Heart left ventricle (tissue), 16 donors: ENCODE results near the gene EPHA8. TPM values are rescaled to one million over a fixed set of nuclear protein-coding genes. Genes with fewer than 3 reads are reported as not detected.

Source experiments
- ATAC-seq, 4 donors: fragments of 200-7000 bp; cut with Tn5 transposase; one replicate each; pipeline ENCODE4 v1.9.1; 2020 to 2022; ENCODE audit warnings: moderate library complexity in 4 of 4, mild to moderate bottlenecking in 3 of 4, moderate number of reproducible peaks in 1 of 4
- DNase-seq, 5 donors: peaks; one replicate each; pipeline ENCODE4 v3.0.0-alpha.2; 2020
- H3K27ac ChIP-seq, 12 donors: fragments of 200-600 bp; sonication (generic) in 4 of 12; one replicate each; pipeline versions ENCODE4 v1.5.0 to v1.8.0; 2016 to 2022; ENCODE audit warnings: mild to moderate bottlenecking in 2 of 12
- H3K27me3 ChIP-seq, 9 donors: fragments of 200-600 bp; sonication (generic) in 2 of 9; one replicate each; pipeline versions ENCODE4 v1.5.1 to v1.8.0; 2016 to 2022; ENCODE audit warnings: mild to moderate bottlenecking in 3 of 9
- H3K36me3 ChIP-seq, 9 donors: fragments of 200-600 bp; sonication (generic) in 2 of 9; one replicate each; pipeline versions ENCODE4 v1.5.0 to v1.8.0; 2018 to 2022; ENCODE audit warnings: mild to moderate bottlenecking in 2 of 9
- H3K4me1 ChIP-seq, 12 donors: fragments of 200-600 bp; sonication (generic) in 4 of 12; one replicate each; pipeline versions ENCODE4 v1.5.0 to v1.8.0; 2016 to 2022; ENCODE audit warnings: mild to moderate bottlenecking in 3 of 12
- H3K4me3 ChIP-seq, 12 donors: fragments of 200-600 bp; sonication (generic) in 4 of 12; one replicate each; pipeline versions ENCODE4 v1.5.0 to v1.8.0; 2017 to 2022; ENCODE audit warnings: mild to moderate bottlenecking in 9 of 12, moderate library complexity in 4 of 12
- H3K9me3 ChIP-seq, 12 donors: fragments of 200-600 bp; sonication (generic) in 4 of 12; one replicate each; pipeline versions ENCODE4 v1.5.0 to v1.8.0; 2016 to 2022; ENCODE audit warnings: mild to moderate bottlenecking in 1 of 12
- CTCF ChIP-seq, 12 donors: fragments of 200-600 bp; sonication (generic) in 4 of 12; IDR thresholded peaks; one replicate each; pipeline versions ENCODE4 v1.5.0 to v1.8.0; 2018 to 2022; ENCODE audit warnings: antibody characterized with exemption in 12 of 12, mild to moderate bottlenecking in 5 of 12
- POLR2A ChIP-seq, 2 donors: fragments of 450-650 bp; IDR thresholded peaks; one replicate each; pipeline ENCODE4 v1.6.1; 2017; ENCODE audit warnings: antibody characterized with exemption in 2 of 2, mild to moderate bottlenecking in 2 of 2, moderate library complexity in 2 of 2
- WGBS, 4 donors: extraction: QIAGEN DNeasy Blood & Tissue Kit in 2 of 4; methylation state at CpG; one replicate each; pipeline versions ENCODE4 v1.1.5 to v1.1.7; 2013 to 2018; 5-methylcytosine and 5-hydroxymethylcytosine counted together
- intact Hi-C, 10 donors: fragments of 100-400 bp; cut with DNase I; formaldehyde crosslinking; loops; one replicate each; pipeline versions ENCODE4 v1.11.1 to v1.14.2; 2022
- polyA plus RNA-seq, 2 donors: library from polyadenylated mRNA; stranded (reverse); fragments of 200-250 nt; gene quantifications; one replicate each; pipeline ENCODE4 v1.2.3, GENCODE V29; 2013
- total RNA-seq, 9 donors: library from RNA; depleted of rRNA in 2 of 9; stranded (reverse); fragments of >200 nt in 2 of 9; fragmentation: NEBNext Ultra II Directional in 3 of 9; extraction: Animal tissue kit (Norgen Biotek cat#: 25700) in 3 of 9; gene quantifications; one replicate each; pipeline versions ENCODE4 v1.1.0 to v1.2.4, GENCODE V29; 2016 to 2023
- donor health status: ischemic (EF 13 %, LVEDD 7.1; RV severe dilation, severe dysfunction).
- donor health status: healthy with polysubstance abuse.
- donor health status: DM: no; HTN: yes; CAD: no.
- donor health status: DM: no; HTN: no; CAD: no.
- donor health status: ischemic (EF 25% LVEDD 6.9; RV normal size, moderate dysfunction).
- donor health status: ischemic (EF 25% LVEDD 5.7; RV mildly dilated, moderate dysfunction).
- donor health status: healthy.
- donor health status: DM: yes; HTN: yes; CAD: no.
- donor health status: ischemic (EF 35%, LVEDD 5.7; RV mildly dilated, moderate dysfunction).
- donor health status: nonischemic (EF 11% LVEDD 7.7; RV severe dilation, severe dysfunction).
- donor health status: DM: yes; HTN: yes; CAD: no.
- donor health status: PGD.
- donor health status: ischemic (EF 29% LVEDD 5.4; RV normal size, mild dysfunction).
- donor health status: nonischemic (EF 23%, LVEDD 6.1; RV moderate dilation, normal function).

The EPHA8 gene
- total and polyA plus RNA-seq, 11 donors: 0.08 to 0.12 TPM; not detected in 9

- peak overlapping the region in 2 of 12 donors; percentile 44 to 61 for H3K4me3 ChIP-seq
- peaks cover 0 to 4% (median 0%) of the 10 kb centered on the region in 9 donors for H3K36me3 ChIP-seq
- no peaks in the 10 kb centered on the region for H3K9me3 ChIP-seq
- no peak for TF ChIP-seq POLR2A (IDR thresholded peaks at IDR 0.05)
- TF ChIP-seq CTCF (IDR thresholded peaks at IDR 0.05): no peak
- DNase-seq: no peak
- peak overlapping the region in 1 of 12 donors; percentile 81 for H3K27ac ChIP-seq
- H3K4me1 ChIP-seq: peaks cover 0 to 22% (median 0%) of the 10 kb centered on the region in 12 donors
- intact Hi-C loops: loop anchor here in 4 of 10 donors (10.0 kb wide), 2 partner anchors 512 to 542 kb away; no protein-coding TSS in a partner anchor
- WGBS, 4 donors: 0 to 98% (median 30%) methylated on average over 1 of the region's 1 CpG
- peaks cover 0 to 10% (median 2%) of the 10 kb centered on the region in 9 donors for H3K27me3 ChIP-seq
- no peak for ATAC-seq
These were observed 83.1 kb downstream of the EPHA8 start for GRCh38 chr1:22646384-22646783.

GRCh38 chr1:22650089-22650693 is 86.9 kb downstream of the EPHA8 start:
- intact Hi-C loops: no loop called here
- Histone ChIP-seq H3K4me1 (peaks cover 0 to 16% (median 0%) of the 10 kb centered on the region in 12 donors), H3K36me3 (peaks cover 0 to 4% (median 0%) of the 10 kb centered on the region in 9 donors), H3K27ac (no peak overlapping the region), H3K27me3 (peaks cover 0 to 35% (median 2%) of the 10 kb centered on the region in 9 donors), H3K9me3 (no peaks in the 10 kb centered on the region), H3K4me3 (no peak overlapping the region)
- TF ChIP-seq CTCF (IDR thresholded peaks at IDR 0.05) (no peak), POLR2A (IDR thresholded peaks at IDR 0.05) (no peak)
- 85 to 92% (median 85%) methylated on average over 13 of the region's 13 CpGs for WGBS, 4 donors
- DNase-seq (no peak), ATAC-seq (no peak)

- H3K27ac ChIP-seq: peak overlapping the region in 1 of 12 donors; percentile 83
- ATAC-seq (peak in 3 of 4 donors; percentile 47 to 62 (median 57)), DNase-seq (no peak)
- TF ChIP-seq CTCF (IDR thresholded peaks at IDR 0.05) (no peak), POLR2A (IDR thresholded peaks at IDR 0.05) (no peak)
- H3K4me3 ChIP-seq: no peak overlapping the region
- peaks cover 0 to 9% (median 0%) of the 10 kb centered on the region in 9 donors for H3K36me3 ChIP-seq
- H3K9me3 ChIP-seq: no peaks in the 10 kb centered on the region
- peaks cover 0 to 51% (median 5%) of the 10 kb centered on the region in 9 donors for H3K27me3 ChIP-seq
- intact Hi-C loops: no loop called here
- WGBS, 4 donors: 62 to 64% (median 63%) methylated on average over 14 to 15 of the region's 15 CpGs
- H3K4me1 ChIP-seq: peaks cover 0 to 10% (median 0%) of the 10 kb centered on the region in 12 donors
These were observed 88.9 kb downstream of the EPHA8 start for GRCh38 chr1:22651941-22652856.

GRCh38 chr1:22652881-22653316 is 89.6 kb downstream of the EPHA8 start, which contains the start of gene C1QB:
Gene C1QB (plus strand): TSS chr1:22653236. CDS start chr1:22659463, 6,227 bp downstream.
- TF ChIP-seq CTCF (IDR thresholded peaks at IDR 0.05): no peak
- no peak for TF ChIP-seq POLR2A (IDR thresholded peaks at IDR 0.05)
- DNase-seq: peak; percentile 41 to 74 (median 68)
- Histone ChIP-seq H3K4me1 (peaks cover 0 to 10% (median 0%) of the 10 kb centered on the region in 12 donors), H3K4me3 (peak within 1 kb of the TSS in 9 of 12 donors; percentile 4 to 63 (median 39)), H3K36me3 (peaks cover 0 to 9% (median 0%) of the 10 kb centered on the region in 9 donors), H3K9me3 (no peaks in the 10 kb centered on the region), H3K27ac (peak within 1 kb of the TSS in 3 of 12 donors; percentile 3 to 84 (median 28)), H3K27me3 (peaks cover 0 to 52% (median 5%) of the 10 kb centered on the region in 9 donors)
- WGBS, 4 donors: 56 to 75% (median 66%) methylated on average over 7 to 13 of the region's 13 CpGs
- ATAC-seq: peak; percentile 75 to 85 (median 83)
- intact Hi-C loops: no loop called here
